Activated CD4-positive, alpha-beta T cell treated with anti-CD3 and anti-CD28 coated beads, Interleukin-2, Interleukin-4, amounts not matched to agents 100 ng/mL and 50 ng/mL, durations not matched to agents 16 hours and 8 hours (primary cell): ENCODE measurements around the gene ATRX.
"Not testable (repeated sequence)": the region's sequence is repeated elsewhere in the genome, so short reads cannot be mapped to it uniquely, and the experiment has no call there.

ENCODE experiments used
- DNase-seq: peaks from one replicate; pipeline ENCODE4 v3.0.0-alpha.2; 2020; ENCODE audit warnings: low spot score

The ATRX gene

GRCh38 chrX:77622672-77623071, 163.3 kb downstream of the ATRX start:
- no peak for DNase-seq

GRCh38 chrX:77622233-77622632, 163.8 kb downstream of the ATRX start:
- DNase-seq = no peak

GRCh38 chrX:77621453-77621852, 164.6 kb downstream of the ATRX start:
- DNase-seq = not testable (repeated sequence)

GRCh38 chrX:77617206-77617605, 168.8 kb downstream of the ATRX start:
- DNase-seq = no peak

GRCh38 chrX:77603635-77604336, 182.2 kb downstream of the ATRX start:
- no peak for DNase-seq

DNA sequence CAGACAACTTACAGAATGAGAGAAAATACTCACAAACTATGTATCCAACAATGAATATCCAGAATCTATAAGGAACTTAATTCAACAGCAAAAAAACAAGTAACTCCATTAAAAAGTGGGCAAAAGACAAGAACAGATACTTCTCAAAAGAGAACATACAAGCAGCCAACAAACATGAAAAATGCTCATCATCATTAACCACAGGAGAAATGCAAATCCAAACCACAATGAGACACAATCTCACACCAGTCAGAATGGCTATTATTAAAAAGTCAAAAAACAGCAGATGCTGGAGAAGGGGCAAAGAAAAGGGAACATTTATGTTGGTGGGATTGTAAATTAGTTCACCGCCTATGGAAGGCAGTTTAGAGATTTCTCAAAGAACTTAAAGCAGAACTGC, 188.5 kb downstream of the ATRX start:
- no peak for DNase-seq

DNA sequence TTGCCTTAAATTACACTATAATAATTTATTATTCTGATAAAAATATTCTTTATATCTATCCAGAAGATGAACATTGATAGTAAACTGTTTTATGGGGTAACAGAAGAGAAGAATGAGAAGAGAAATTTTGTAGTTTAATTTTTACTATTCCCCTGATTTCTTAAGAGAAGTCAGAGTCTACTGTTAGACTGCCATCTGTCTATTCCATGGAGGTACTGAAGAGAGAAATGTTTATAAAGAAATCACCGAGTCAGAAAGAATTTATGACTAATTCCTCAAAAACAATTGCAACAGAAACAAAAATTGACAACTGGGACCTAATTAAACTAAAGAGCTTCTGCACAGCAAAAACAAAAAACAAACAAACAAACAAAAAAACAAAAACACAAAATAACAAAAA, 188.9 kb downstream of the ATRX start:
- no peak for DNase-seq

DNA sequence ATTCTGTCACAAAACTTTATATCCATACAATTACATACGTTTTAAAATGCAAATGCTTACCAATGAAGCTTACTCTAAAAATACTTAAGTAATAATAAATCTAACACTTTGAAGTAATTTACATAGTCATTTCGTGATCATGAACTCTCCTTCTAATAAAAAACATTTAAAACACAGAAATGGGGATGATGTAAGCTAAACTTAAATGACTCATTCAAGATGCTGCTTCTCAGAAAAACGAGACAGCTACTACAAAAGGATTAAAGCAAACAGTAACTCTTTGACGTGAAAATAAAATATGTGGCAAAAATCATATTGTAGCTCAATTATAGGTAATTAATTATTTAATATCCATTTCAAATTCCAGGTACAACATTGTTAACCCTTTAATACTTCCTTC, 190.2 kb downstream of the ATRX start:
- no peak for DNase-seq

DNA sequence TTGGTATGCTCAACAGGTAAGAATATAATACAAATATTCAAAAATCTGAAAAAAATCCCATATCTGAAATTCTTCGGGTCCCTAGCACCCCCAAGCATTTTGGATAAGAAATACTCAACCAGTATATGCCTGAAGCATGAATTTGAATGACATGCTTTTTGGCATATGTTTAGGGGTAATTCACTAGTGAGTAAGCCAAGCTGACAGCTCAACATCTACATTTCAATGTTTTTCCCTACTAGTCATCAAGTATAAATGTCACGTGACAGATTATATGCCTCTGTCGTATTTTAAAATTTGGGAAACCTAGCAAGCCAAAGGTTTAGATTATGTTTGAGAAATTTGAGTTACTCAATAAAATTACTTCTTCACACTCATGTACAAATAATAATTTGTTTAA, 213.7 kb downstream of the ATRX start:
- no peak for DNase-seq

GRCh38 chrX:77565278-77565677, 220.7 kb downstream of the ATRX start:
- no peak for DNase-seq

DNA sequence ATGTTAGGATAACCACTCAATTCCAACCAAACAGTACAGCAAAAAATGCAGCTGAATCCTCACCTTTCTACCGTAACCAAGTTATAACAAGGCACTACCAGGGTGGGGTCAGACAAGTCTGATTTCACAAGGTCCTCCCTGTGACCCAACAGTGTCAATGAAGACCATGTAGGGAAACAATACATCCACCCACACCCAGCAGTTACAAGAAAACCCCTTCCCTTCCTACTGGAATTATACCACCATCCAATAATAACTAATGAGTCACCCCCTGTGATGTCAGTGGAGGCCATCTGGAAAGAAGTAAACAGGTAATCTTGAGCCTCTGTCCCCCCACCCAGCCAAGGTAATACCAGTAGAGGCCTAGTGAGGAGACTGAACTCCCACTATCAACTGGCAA, 221.2 kb downstream of the ATRX start:
- no peak for DNase-seq

- DNase-seq = no peak
These were observed 224.6 kb downstream of the ATRX start for GRCh38 chrX:77561372-77561771.

DNA sequence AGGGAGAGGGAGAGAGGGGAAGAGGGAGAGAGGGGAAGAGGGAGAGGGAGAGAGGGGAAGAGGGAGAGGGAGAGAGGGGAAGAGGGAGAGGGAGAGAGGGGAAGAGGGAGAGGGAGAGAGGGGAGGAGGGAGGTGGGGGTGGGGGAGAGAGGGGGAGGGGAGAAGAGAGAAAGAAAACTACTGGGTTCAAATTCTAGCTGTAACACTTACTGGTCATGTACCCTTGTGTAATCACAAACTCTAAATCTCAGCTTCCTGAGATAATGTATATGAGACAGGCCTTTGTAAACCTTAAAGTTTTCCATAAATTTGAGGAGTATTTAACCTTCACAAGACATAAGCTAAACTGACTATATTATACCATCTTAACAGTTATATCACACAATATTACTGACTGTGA, 229.7 kb downstream of the ATRX start:
- no peak for DNase-seq

DNA sequence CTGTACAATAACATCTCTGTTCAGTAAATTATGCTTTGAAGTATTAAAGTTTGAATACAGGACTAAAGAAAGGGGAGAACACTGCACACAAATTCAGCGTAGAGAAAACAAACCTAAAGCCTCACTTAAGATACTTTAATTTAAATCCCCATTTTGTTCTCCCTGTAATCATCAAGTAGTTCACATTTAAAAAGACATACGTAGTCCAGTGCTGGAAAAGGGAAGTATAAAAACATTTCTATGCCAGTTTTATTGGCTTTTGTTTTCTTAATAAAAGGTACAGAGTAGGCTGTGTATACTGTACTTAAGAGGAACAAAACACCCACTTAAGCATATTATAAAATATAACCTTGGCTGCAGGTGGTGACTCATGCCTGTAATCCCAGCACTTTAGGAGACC, 237.3 kb downstream of the ATRX start:
- DNase-seq = no peak

DNA sequence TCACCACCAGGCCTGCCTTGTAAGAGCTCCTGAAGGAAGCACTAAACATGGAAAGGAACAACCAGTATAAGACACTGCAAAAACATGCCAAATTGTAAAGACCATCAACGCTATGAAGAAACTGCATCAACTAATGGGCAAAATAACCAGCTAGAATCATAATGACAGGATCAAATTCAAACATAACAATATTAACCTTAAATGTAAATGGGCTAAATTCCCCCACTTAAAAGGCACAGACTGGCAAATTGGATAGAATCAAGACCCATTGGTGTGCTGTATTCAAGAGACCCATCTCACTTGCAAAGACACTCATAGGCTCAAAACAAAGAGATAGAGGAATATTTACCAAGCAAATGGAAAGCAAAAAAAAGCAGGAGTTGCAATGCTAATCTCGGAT, 246.2 kb downstream of the ATRX start:
- DNase-seq = not testable (repeated sequence)

DNA sequence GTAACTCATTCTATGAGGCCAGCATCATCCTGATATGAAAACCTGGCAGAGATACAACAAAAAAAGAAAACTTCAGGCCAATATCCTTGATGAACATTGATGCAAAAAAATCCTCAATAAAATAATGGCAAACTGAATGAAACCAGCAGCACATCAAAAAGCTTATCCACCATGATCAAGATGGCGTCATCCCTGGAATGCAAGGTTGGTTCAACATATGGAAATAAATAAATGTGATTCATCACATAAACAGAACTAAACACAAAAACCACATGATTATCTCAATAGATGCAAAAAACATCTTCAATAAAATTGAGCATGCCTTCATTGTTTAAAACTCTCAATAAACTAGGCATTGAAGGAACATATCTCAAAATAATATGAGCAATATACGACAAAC, 254.8 kb downstream of the ATRX start:
- not testable (repeated sequence) for DNase-seq

DNA sequence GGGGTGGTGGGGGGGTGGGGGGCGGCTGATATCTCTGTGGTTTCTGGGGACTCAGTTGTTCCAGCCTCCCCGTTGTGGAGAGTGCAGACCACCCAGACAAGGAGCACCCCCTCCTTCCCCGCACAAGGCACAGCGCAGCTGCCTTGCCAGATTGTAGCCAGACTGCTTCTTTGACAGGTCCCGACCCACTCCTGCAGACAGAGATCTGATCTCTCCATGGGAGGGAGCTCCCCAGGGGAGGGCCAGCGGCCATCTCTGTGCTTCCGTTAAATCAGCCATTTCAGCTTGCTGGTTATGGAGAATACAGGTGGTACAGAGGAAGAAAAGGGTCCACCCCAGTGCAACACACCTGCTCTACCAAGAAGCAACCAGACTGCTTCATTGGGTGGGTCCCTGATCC, 258.0 kb downstream of the ATRX start:
- no peak for DNase-seq

GRCh38 chrX:77527233-77528001, 258.6 kb downstream of the ATRX start:
- DNase-seq = no peak

DNA sequence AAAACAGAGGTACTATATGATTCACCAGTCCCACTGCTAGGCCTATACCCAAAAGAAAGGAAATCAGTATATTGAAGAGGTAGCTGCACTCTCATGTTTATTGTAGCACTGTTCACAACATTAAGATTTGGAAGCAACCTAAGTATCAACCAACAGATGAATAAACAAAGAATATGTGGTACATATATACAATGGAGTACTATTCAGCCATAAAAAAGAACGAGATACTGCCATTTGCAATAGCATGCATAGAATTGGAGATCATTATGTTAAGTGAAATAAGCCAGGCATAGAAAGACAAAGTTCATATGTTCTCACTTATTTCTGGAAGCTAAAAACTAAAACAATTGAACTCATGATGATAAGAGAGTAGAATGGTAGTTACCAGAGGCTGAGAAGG, 266.3 kb downstream of the ATRX start:
- DNase-seq = no peak

GRCh38 chrX:77514177-77514576, 271.8 kb downstream of the ATRX start:
- DNase-seq = no peak

GRCh38 chrX:77510007-77510406, 276.0 kb downstream of the ATRX start:
- no peak for DNase-seq

GRCh38 chrX:77505227-77505626, 280.8 kb downstream of the ATRX start:
- DNase-seq = no peak

DNA sequence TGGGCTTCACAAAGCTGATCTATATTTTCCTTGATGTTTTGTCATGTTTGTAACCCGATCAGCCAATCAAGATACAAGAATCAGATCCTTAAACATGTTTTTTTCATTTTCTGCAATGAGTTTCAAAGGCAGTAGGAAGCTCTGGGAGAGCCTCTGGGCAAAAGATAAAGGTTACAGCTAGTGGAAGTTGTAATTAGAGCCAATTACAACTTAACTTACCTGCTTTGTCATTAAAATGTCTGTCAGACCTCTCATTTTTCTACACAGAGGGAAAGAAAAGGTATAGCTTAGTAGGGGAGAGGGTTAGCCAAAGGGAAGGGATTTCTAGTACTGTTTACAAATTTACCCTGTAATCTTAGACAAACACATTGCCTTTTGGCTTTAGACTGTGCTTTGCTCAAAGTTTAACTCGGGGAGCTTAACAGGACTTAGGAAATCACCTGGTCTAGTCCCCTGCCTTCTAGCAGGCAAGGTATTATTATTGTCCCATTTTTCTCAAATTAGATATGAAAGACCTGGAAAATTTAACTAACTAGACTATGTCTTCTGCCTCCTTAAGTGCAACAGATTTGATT, 283.0 kb downstream of the ATRX start:
- DNase-seq = no peak
